NCI-H1092 (cell line): ENCODE results near the gene WEE2.
"Not testable (repeated sequence)": the region's sequence is repeated elsewhere in the genome, so short reads cannot be mapped to it uniquely, and the experiment has no call there.

Source experiments
- DNase-seq: peaks from one replicate; lab custom pipeline; 2025; lab: John Stamatoyannopoulos, UW

The WEE2 gene

DNA sequence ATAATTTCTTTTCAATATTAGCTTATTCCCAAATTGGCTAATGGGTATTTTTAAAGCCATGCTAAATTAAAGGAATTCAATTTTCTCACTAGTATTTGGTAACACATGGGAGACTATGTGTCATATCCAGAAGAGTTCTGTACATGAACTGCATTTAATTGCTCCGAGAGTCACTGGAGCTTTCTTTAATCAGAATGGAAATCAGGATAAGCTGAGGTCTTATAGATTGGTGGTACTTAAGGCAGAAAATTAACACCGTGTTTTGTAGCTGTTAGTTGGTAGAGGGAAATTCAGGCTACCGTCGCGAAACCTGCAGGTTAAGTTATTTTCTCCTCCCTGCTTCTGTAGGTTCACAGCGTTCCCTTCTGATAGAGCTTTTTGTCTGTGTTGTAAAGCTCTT, at the start of gene WEE2:
TSS of gene WEE2 (plus strand) at position 3 of the 400 bp plus-strand sequence. CDS start 406 bp downstream, outside the sequence.
- no peak for DNase-seq

DNA sequence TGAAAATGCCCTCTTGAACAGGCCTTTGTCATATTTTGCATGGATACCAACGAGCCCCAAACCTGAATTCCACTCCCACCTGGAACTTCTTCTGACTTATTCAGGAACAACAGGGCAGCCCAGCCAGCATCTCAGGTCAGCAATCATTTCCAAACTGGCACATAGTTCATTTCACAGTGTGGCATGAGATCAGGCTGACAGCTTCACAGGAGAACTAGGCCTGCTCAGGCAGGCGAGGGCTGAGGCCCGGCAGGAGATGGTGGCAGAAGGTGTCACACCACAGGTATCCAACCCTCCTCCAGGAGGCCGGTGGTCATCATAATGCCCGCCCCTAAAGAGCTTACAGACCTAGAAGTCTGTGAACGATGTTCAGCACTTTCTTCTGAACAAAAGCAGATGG, 48.7 kb upstream of the WEE2 start:
- DNase-seq, result no peak

DNA sequence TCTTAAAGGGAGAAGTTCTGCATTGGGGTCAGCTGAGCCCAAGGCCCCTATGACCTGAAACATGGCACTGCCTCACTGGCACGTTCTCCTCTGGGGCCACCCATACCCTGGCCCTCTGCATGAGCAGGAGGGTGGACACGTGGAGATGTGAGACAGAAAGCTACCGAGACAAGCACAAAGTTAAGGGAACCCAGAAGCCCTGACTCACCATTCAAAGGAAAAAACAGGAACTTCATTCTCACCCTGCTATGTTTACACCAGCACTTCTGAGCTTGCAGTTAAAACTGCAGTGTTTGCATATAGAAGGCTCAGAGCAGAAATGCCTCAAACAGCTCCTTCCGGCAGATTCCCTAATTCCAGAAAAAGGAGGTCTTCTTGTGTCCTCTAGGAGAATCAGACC, 47.9 kb upstream of the WEE2 start:
- no peak for DNase-seq

DNA sequence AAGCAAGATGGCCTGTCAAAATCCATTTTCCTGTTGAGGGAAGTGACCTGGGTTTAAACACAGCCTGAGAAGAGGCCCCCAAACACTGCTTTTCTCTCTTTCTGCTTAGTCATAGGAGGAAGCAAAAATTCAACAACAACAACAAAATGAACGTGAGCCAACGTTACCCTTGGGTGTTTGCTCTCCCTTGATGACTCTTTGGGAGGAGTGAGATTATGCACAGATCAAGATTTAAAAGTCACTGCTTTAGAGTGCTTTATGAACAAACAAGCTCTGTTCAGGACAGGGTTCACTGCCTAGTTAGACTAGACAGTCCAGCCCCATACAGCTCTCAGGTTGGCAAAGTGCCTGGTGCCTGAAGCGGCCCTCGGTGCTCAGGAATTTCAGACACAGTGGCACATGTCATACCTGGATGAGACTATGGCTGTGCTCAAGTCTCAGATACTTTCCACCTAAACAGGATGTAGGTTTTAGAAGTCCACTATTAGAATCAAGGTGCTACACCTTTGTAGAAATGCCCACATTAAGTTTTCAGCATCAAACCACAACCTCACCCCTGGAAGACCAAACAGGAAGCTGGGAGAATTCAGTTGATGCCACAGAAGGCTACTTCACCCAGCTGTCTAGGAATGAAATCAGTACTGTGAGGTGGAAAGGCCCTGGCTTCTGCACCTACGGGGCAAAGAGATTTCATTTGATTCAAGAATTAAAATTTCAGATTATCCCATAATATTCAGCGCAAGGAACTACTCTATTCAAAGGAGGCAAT, 44.9 kb upstream of the WEE2 start:
- no peak for DNase-seq

DNA sequence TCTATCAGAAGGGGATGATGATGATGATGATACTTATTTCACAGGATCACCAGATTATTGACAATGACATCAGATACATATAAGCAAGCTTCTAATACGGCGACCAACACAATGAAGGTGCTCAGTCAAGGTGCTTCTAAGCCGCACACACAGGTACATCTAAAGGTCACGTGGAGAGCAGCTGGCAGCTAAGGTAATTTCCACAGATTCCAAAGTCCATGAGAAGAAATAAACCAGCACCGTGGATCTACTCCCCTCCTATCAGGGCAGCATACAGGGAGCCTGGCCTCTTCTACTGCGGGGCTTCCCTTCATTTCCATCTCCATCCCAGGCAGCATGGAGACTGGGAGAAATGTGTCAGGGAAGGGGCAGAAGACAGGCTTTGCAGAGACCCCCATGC, 43.7 kb upstream of the WEE2 start:
- DNase-seq, result no peak

DNA sequence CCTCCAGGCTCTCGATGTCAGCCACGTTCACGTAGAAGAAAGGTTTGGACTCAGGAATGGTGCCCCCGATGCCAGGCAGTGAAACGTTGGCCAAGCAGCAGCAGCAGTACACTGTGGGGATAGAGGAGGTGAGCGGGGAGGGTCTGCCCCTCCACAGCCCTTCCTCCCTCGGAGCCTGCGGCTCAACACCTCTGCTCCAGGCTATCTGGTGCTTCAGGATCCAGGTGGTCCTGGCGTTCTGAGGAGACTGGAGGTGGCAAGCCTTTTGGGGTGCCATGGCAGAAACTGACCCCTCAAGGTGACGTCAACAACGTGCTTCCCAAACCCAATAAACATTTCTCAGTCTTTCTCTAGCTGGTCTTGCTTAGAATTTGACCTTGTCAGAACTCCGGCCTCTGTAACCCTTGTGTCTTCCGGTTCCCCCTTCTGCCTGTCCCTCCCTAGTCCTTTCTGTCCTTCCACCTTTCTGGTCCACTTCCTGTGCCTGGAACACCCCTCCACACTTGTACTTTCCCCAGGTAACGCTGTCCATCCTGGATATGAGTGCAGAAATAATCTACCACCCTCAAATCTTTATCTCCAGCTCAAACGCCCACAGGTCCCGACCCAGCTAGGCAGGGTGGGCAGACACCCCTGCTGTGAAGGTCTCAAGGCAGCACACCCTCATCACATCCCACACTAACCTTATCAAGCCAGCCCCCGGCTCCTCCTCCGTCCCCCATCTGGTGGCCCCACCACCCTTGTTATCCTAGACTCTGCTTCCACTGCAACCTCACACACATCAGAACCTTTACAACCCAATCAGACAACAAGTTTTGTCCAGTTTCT, 42.7 kb upstream of the WEE2 start:
- DNase-seq, result no peak

DNA sequence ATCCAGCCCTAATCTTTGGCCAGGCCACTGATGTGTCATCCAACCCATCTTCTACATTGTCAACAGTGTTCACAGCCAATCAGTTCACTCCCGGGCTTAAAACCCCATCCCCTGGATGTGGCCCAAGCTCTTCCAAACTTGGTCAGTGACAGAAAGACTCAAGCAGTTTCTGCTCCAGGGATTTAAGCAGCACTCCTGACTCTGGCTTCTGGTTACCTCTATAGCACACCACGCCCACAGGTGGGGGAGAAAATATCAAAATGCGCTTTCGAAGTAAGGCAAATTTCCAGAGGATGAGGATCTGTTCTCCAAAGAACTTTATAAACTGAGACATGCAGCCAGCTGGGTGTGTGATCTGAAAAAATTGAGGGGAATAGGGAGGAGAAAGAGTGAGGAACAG, 42.1 kb upstream of the WEE2 start:
- DNase-seq, result no peak

DNA sequence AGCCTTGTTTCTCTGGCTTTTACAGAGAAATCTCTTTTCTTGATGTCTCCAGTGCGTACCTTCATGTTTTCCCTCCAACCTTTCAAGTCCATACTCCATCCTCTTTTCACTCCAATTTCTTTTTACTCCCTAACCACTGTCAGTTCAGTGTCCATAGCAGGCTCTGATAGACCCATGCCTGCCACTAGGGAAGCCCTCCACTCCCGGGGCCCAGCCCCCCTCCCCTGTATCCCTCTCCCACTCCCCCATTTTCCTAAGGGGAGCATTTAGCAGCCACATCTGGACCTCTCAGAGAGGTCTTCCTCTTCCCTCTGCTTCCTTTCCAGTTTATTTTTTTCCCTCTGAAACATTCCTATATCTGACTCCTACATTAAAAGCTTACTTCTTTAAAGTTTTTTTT, 39.3 kb upstream of the WEE2 start:
- no peak for DNase-seq

DNA sequence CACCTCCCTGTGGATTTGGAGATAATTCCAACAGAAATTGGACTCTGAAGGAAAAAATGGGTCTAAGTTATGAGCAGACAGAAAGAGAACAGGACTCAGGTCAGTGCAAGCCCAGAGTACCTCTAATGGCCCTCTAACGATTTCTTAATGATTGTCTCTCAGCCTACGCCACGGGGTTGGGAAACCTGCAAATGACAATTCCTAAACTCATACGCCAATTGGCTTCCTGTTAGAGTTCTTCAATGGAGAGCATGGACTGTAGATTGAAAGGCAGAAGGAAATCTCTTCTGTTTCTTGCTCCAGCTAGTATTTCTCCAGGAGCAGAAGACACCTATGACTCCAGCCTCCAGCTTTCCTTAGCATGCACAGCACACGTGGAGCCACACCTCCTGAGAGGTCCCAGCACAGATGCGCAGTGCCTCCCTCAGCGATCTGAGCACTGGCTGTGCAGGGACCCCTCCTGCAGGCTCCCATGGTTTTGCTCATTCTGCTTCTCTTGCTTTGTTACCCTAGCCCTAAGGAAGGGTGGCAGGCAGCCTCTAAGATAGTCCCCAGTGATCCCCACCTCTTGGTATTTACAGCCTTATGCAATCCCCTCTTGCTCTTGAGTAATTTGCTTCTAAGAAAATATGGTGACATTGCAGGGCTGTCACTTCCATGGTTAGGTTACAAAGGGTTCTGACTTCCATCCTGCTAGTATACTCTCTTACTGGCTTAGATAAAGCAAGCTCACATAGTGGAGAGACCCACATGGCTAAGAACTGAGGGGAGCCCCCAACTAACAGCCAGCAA, 36.3 kb upstream of the WEE2 start:
- DNase-seq, result no peak

DNA sequence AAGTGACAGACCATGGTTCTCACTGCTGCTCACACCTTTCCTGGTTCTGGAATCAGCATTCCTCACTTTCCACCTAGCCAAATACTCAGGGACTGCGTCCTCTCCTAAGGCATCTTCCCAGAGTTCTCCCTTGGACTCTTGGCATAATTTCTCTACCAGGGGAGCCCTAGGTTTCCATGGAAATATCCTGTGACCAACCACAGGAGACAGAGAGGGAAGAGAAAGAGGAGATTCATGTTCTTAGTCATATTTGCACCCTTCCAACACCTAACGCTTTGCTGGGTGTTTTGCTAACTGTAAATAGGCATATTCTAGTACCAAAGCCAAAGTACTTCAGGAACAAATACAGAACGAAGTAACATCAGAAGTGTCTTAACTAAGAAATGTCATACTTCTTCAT, 34.8 kb upstream of the WEE2 start:
- no peak for DNase-seq

DNA sequence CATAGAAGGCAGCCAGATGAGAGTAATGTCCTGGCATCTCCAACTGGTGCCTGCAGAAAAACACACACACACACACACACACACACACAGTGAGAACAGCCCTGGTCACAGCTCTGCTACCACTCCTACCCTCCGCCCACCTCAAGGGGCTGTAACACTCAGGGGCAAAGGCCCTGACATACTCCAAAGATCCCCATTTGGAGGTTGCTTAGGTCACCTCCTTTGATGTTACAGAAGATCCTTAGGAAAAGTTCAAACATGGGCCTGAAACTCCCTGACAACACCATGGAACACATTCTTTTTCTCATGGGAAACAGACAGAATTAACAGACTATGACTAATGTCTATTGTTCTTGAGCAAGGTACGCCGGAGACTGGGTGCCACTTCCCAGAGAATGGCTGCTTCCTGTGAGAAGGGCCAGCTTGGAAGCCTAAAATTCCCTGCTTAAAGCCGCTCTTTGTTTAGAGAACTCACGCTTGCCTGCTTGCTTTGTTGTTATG, 33.9 kb upstream of the WEE2 start:
- DNase-seq, result no peak

DNA sequence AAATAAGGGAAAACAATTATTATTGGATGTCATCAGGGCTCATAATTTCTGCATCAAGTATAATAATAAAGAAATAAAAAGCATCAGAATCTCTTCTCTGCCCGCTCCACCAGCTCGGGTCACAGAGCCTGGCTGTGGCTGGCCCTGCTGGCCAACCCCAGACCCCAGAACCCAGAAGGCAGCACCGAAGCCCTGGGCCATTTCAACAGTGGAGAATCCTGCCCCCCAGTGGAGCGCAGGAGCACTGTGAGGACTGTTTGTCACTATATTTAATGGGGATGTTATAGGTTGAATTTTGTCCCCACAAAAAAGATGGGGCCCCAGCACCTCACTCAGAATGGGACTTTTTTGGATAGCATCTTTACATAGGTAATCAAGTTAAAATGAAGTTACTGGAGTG, 33.5 kb upstream of the WEE2 start:
- DNase-seq, result no peak

DNA sequence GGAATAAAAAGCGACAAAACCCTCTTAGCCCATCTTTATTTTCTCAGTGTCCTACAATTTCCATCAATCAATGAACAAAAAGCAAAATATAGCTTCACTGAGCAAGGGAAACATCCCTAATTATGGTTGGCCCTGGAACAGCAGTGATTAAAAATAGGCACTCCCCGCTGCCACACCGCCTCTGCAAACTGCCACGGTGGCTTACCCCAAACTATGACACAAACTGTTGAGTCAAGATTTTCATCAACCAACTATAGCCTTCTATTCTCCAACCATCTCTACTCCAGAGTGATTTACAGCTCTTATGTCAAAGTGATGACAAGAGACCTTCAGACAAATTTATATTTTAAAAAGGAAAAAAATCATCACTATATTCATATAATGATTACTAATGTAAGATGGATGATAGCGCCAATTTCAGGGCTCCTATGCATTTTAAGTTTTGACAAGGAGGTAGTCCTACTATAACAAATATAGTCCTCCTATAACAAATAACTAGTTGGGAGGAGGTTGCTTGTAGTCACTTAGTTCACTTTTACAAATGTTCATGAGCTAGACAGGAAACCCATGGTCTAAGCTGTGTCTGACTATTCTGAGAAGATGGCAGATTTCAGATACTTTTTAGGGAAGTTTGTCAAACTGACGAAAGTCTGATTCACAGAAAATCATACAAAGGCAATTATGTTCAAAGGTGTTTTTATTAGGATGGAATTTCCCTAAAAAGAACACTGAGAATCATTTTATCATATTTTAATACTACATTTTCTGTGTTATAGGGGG, 32.5 kb upstream of the WEE2 start:
- no peak for DNase-seq

DNA sequence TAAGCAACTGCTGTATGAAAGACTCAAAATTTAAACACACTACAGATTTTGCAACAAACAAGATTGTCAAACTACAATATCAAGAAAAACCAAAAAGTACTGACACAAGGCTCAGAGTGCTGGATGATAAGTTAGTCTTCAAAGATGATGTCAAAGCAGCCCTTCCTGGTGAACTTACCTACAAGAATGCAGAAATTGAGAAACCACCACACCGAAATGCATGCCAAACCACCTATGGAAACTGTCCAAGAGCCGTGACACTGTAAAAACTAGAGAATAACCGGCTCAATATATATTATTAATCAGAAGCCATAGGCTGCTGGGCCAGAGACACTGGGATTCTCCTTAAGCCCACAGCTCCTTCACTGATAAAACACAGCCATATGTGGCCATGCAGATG, 31.5 kb upstream of the WEE2 start:
- no peak for DNase-seq

DNA sequence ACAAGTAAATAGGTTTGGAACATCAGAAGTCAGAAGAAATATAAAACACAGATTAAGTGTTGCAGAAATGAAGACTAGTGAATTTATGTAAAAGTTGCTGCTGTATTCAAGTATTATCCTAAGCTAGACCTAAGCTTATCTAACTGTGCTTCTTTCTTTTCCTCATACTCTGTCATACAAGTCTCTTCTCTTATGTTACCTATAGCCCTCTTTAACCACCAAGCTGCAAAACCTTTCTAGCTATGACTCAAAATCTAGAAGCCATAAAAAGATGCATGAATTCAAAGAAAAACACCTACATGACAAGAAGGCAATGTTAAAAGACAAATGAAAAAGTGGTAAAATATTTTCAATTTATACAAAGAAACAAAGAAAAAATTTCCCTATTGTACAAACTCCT, 29.1 kb upstream of the WEE2 start:
- no peak for DNase-seq

DNA sequence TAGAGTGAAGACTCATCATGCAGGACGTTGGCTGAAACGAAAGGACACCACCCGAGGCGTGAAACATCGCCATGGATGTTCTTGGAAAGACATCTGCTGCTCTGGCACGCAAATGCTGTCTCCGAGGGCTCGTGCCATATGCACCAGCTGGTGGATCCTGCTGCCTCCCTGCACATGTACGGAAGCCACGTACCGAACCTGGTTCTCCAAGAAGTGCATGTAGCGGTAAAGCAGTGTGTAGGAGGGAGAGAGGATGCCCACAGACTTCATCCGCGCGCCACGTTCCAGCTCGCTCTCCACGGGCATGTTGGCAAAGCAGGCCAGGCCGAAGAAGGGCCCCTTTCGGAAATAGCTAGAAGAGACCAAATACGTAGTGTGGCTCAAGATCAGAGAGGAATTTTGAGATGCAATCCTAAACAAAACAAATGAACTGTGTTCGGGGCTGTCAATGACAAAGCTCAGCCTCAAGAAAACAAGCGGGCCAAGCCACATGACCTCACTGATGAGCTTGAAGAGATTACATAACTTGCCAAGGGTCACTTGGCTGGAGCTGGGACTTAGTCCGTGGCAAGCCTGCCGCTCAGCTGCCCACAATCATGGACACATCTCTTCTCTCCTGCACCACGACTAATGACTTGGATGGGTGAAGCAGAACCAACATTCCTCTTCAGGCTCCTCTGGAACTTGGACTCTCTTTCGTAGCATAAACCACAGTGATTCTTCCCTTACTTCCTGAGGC, 22.7 kb upstream of the WEE2 start:
- DNase-seq, result no peak

DNA sequence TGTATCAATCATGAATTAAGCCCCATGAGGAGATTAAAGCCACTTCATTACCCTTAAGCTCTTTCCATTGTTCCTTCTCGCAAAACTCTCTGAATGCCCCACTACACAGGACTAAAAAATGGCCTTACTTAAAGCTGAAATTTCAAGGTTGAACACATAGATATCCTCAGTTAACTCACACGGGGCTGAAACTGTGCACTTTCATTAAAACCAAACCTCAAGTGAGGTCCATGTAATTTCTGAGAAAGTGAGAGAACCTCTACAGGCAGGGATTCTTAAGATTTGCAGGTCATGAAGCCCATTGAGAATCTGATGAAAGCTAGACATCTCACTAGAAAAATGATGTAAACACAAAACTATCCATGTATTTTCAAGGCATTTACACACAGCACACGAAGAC, 22.1 kb upstream of the WEE2 start:
- no peak for DNase-seq

DNA sequence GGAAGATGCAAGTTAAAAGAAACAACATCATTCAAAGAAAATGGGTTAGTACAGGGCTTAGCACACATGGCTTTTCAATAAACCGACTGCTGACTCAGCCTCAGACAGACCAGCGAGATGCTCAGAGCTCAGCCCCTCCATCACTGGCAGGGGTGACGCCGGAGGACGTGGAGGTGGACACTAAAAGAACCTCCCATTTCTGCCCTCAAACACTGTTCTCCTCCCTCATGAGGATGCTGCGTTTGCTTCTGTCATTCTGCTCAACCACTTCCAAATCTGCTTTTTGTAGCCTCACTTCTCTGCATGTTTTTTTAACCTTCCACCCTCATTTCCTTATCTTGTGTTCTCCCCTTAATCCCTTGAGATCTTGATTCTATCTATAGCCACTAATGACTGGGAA, 21.5 kb upstream of the WEE2 start:
- DNase-seq, result no peak

DNA sequence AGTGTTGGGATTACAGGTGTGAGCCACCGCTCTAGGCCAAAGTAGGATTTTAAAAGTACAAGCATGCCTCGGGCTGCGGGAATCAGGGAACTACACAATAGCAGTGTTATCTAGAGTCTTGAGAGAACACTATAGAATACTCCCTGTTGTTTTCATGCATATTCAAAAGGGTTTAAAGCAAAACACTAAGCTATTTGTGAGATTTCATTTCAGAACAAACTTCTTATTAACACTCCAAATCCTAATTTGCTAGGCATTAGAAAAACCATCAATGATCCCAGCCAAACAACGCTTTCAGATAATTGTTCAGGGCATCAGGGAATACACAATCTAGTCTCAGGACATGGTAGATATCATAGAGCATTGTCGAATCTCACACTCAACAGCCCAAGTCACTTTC, 20.1 kb upstream of the WEE2 start:
- DNase-seq, result no peak

DNA sequence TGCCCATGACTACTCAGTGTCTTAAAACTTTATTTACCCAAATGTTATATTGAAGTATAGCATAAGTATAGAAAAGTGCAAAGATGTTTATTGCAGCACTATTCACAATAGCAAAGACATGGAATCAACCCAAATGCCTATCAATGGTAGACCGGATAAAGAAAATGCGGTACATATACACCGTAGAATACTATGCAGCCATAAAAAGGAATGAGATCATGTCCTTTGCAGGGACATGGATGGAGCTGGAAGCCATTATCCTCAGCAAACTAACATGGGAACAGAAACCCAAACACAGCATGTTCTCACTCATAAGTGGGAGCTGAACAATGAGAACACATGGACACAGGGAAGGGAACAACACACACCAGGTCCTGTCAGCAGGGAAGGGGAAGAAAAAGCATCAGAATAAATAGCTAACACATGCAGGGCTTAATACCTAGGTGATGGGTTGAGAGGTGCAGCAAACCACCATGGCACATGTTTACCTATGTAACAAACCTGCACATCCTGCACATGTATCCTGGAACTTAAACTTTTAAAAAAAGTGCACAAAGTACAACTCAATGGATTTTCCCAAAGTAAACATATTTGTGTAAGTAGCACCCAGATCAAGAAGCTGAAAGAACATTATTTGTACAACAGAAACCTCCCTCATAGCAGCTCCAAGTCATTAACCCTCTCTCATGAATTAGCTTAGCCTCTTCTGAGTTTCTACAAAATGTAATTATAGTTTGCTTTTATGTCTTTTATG, 18.9 kb upstream of the WEE2 start:
- DNase-seq, result not testable (repeated sequence)
